ENCODE data around the gene SLC16A3.

The SLC16A3 gene

DNA sequence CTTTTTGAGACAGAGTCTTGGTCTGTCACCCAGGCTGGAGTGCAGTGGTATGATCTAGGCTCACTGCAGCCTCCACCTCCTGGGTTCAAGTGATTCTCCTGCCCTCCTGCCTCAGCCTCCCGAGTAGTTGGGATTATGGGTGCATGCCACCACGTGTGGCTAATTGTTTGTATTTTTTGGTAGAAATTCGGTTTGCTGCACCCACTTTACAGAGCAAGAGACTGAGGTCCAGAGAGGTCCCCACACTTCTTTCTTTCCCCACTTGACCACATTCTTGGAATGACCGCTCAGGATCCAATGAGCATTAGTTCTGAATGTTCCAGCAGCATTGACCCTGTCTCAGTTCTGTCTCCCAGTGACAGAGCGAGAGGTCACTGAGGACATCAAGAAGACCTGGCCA is 5.3 kb upstream of the SLC16A3 start:
- no peak for DNase-seq (ENCODE audit: low spot score)

DNA sequence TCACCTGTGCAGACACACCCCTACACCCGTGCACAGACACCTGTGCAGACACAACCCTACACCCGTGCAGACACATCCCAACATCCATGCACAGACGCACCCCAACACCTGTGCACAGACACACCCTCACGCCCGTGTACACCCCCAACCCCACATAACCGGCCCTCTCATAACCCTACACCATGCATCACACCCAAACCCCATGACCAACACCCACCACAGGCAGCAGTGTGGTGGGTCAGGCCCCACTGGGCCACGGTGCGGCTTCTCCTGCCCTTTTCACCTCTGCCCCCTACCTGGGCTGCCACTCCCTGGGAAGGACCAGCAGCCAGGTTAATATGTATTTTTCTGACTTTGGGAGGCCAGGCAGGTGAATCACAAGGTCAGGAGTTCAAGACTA is 4.2 kb upstream of the SLC16A3 start:
- no peak for DNase-seq (ENCODE audit: low spot score)

DNA sequence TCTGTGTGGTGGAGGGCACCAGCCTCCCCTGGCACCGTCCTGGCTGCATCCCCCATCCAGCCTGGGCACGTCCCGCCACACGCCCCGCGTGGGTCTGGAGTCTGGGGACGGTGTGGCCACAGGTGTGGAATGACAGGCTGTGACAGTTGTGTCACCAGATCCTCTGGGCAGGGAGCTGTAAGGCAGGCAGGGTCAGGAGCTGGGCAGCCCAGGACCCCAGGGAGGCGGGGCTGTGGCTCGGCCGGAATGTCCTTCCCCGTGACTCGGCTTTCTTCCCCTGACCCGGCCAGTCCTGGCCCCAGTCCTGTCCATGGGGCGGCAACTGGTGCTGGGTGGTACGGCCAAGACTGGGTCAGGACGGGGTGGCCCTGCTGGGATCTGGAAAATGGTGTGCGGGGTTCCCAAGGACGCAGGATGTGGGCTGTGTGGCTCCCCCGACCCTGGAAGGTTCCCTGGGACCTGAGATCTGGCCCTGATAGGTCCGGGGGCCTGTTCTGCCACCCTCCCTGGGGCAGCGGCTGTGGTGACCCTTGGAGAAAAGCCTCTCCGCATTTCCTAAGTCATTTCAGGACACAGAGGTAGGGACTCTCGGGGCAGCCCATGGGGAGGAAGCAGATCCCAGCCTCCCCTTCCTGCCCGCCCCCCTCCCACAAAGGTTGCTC is 3.3 kb upstream of the SLC16A3 start:
- DNase-seq (ENCODE audit: low spot score): no peak

DNA sequence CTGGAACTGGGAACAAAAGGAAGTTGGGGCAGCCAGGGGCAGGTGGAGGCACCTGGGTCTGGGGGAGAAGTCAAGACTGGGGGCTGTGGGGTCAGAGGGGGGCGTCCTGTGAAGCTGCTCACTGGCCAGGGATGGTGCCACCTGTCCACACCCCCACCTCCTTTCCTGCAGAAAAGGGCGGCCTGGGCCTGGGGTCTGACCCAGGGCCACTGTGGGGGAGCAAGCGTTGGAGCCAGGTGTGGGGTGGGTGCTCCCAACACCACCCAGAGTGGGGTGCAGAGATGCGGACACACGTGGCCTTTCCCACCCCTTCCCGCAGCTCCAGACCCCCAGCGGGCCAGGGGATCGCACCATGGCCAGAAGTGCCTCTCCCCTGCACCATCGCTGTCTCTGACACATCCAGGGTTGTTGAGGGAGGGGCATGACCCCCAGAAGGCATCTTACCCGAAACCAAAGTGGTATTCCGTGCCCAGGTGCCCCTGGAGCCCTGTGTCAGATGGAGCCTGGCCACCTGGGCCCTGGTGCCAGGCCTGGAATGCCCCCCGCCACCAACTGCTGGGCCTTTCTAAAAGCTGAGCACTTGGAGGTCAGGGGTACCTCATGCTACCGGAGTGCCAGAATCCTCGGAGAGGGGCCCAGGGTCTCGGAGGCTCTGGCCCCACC is 2.6 kb upstream of the SLC16A3 start:
- DNase-seq (ENCODE audit: low spot score): no peak

DNA sequence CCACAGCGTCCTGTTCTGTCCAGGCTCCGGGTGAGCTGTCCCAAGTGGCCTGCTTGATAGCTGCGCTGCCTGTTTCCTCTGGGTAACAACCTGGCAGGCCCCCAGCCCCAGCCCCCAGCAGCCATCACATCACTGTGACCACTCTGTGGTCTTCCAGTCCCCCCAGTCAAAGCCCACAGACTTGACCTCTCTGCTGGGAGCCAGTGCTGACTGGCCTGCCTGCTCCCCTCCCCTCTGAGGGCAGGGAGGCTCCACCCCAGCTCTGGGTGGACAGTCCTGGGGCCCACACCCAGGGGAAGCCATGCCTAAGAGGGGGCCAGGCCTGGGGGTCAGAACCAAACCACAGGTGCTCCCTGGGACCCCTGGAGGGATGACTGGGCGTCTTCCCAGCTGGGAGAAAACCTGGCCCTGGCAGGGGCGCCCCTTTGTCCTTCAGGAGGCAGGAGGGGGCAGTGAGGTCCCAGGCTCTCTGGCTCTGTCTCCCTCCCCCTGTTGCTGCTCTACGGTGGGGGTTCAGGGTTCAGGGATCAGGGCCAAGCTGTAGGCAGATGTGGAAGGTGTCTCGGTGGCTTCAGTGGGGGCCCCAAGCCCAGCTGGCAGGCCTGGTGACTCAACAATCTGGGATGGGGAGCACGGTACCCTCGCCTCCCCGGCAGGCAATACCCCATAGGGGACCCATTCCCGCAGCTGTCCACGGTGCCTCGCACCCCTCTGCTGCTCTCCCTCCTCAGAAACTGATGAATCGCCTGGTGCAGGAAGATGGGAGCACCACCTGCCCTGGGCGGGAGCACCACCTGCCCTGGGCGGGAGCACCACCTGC is 1.8 kb upstream of the SLC16A3 start:
- no peak for DNase-seq (ENCODE audit: low spot score)

DNA sequence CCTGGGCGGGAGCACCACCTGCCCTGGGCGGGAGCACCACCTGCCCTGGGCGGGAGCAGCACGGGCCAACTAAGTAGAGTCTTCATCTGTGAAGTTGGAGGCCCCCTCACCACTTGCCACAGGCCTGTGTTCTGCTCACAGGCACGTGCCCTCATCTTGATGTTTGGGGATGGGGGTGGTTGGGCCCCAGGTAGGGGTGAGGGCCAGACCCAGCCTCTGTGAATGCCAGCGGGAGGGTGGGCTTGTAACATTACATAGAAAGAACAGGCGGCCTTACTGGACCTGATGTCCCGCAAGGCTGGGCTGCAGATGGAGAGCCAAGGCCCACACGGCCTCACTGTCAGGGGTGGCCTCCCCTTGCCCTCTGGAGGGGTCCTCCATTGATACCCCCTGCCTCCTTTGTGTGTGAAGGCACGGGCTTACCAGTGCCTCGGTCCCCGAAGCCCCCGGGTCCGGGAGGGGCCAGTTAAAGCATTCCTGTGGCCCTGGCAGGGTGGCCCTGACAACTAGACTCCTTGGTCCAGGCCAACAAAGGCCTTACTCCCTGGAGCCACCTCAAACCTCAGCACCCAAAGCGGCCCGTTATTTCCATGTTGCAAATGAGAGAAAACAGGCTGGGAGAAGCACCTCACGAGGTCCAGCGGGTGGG is 1.1 kb upstream of the SLC16A3 start:
- no peak for DNase-seq (ENCODE audit: low spot score)

DNA sequence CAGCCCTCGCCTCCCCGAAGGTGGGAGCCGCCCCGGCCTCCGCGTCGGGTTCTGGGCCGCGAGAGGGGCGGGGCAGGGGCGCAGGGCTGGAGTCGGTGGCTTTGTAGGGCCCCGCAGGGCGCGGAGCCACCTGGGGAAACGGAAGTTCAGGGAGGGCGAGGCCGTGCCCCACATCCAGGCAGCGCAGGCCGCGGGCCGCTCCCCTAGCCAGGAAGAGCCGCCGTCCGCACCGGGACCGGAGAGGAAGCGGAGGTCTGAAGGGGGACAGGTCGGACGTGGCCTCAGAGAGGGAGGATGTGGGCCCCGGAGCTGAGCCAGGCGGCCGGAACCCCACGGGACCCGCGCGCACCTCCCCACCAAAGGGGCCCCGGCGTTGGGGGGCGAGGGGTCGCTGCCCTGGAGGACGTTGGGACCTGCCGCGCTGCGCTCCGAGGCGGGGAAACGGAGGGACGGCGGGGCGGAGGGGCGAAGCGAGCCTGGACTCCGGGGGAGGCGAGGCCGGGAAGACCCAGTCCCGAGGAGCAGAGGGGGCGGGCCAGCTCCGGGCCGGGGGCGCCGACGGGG is 482 bp upstream of the SLC16A3 start:
- DNase-seq (ENCODE audit: low spot score): no peak

DNA sequence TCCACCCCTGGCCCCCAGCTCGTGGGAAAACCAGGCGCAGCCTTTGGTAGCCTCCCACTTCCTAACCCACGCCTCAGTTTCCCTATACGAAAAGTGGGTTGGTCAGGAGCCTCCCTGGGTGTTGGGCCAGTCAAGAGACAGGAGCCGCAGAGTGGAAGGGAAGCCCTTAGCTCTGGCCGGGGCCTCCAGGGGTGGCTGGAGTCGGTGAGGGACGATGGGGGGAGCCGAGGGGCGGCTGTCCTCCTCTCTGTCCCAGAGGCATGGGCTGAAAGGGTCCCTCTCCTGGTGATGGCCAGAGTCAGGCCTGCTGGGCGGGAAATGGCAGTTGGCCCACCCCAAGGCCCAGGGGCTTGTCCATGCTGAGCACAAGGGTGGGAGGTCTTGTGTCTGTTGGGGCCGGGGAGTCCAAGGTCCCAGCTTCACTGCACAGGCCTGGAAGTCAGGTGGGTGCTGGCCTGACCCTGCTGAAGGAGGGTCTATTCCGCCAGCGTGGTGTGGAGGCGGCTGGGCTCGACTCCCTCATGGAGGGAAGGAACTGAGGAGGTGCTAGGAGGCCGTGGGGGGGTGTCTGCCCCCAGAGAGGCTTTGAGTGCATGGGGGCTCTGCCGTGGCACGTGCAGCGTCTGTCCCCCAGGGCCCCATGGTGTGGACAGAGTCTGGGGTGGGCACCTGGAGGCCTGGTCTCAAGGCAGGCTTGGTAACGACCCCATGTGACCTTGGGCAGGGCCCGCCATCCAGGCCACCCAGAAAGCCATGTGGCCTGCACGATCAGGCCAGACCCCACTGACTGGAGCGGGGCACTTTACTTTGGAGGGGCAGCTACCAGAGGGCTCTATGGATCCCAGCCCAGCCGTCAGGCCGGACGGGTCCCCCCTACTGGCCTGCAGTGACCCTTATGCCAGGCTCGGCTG is 1.1 kb downstream of the SLC16A3 start:
- no peak for DNase-seq (ENCODE audit: low spot score)

DNA sequence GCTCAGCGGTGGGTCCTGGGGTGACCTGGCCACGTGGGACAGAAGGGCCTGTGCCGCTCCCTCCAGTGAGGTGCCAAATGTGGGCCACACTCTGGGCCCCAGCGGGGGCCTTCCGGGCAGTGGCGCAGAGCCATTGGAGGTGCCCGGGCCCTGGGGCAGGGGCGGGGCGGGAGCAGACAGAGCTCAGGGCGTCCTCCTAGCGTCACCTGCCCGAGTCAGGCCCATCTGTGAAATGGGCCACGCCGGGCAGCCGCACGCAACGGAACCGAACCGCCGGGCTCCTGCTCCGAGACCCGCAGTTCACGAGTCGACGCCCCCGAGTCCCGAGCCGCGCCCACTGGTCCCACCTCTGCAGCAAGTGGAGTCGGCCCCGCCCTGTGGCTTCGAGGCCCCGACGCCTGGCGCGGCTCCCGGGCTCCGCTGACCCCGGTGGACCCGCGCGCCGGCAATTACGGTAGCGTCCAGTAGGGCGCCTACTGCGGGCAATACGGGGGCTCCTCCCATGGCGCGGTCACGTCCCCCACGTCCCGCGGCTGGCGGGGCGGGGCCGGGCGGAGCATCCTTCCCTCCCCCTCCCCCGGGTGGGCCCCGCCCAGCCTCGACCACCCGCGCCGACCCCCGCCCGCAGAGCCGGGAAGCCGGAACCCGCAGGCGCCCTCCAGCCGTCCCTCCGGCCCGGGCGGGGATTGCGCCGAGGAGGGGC is 1.9 kb downstream of the SLC16A3 start:
- DNase-seq (ENCODE audit: low spot score): no peak

DNA sequence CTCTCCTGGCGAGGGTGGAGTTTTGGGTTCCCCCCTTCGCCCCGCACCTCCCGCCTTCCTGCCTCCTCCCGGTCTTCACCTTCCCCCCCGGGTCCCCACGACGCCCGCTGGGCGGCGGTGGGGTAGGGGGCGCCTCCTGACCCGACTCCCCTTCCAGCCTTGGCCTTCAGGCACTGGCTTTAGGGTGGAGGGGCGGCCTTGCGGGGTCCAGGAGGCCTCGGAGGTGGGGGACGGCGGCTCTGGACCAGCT is 2.4 kb downstream of the SLC16A3 start:
- DNase-seq (ENCODE audit: low spot score): no peak

DNA sequence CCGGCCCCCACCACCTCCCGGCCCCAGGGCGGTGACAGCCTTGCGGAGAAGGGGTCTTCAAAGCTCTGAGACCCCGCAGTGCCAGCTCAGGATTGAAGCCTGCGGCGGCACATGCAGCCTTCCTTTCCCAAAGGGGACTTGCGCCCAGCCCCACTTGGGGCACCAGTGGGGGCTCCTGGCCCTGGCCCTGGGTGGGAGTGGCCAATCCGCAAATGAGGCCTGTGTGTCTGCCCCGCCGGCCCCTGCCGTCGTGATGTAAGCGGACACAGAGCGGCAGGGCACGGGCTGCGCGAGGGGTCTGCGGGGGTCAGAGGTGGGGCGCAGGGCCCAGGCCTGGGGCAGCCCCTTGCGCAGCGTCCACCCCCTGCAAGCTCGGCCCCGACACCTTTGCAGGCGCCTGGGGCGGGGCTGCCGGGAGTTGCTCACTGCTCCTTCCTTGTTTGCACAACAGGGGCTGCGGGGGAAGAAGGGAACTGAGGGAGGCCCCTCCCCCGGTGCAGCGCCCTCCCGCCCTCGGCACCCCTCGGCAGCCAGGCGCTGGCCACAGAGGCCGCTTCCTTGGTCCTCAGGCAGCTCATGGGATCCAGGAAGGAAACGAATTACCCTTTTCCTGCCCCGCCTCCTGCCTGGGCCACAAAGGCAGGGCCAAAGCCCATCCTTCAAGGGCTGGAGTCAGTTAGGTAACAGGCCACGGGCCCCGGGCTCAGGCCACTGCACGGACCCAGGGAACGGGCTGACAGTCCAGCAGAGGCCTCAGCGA is 2.9 kb downstream of the SLC16A3 start:
- DNase-seq (ENCODE audit: low spot score): no peak

DNA sequence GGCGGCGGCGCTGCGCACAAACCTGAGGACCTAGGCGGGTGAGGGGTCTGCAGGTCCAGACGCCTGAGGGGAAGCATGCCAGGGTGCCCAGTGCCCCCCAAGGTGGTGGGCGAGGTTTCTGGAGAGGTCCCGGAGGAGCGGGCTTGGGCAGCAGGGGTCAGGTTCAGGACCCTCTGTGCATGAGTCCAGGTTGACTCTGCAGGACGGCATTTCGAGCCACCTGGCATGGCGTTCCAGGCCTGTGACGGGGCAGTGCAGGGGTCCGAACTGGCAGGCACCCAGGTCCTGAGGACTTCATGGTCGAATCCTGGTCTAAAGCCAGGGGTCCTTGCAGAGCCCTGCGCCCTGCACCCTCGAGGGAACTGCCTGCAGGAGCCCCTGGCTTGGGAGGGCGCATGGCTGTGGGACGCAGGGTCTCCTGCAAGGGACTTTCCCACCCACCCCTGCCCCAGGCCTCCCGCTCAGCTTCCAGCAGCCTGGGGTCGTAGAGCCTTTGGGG is 3.5 kb downstream of the SLC16A3 start:
- no peak for DNase-seq (ENCODE audit: low spot score)

DNA sequence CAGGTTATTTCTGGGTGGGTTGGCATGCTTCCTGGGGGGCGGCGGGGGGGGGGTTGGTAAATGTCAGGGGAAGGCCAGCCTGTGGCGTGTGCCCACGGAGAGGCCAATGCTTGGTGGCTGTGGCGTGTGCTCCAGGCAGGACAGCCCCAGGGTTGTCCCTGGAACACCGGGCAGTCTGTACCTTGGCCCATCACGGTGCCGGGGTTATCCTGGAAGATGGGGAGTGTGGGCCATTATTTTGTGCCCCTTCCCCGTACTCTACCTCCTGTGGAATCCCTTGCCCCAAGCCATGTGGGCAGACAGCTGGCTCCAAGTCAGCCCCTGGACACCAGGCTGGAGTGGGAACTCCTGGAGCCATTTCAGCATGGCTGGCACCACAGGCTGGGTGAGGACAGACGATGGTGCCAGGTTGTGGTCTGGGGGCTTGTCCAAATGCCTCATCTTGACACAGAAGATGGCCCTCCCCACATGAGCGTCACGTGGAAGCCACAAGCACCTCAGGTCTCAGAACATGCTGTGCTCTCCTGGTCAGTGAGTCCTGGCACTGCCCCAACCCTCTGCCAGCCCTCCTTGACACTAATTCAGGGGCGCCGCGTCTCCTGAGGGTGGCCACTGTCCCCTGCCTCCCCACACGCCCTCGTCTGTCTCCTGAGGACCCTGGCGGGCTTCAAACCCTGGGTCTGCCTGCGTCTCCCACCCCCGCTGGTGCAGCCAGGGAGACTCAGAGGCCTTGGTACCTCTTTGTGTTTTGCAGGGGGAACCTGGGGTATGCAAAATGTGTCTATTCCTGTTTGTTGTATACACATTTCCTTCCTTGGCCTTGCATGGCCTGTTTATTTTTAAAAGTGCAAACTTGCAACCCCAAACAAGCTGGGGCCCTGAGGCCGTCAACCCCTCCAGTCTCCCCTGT is 4.3 kb downstream of the SLC16A3 start:
- no peak for DNase-seq (ENCODE audit: low spot score)

DNA sequence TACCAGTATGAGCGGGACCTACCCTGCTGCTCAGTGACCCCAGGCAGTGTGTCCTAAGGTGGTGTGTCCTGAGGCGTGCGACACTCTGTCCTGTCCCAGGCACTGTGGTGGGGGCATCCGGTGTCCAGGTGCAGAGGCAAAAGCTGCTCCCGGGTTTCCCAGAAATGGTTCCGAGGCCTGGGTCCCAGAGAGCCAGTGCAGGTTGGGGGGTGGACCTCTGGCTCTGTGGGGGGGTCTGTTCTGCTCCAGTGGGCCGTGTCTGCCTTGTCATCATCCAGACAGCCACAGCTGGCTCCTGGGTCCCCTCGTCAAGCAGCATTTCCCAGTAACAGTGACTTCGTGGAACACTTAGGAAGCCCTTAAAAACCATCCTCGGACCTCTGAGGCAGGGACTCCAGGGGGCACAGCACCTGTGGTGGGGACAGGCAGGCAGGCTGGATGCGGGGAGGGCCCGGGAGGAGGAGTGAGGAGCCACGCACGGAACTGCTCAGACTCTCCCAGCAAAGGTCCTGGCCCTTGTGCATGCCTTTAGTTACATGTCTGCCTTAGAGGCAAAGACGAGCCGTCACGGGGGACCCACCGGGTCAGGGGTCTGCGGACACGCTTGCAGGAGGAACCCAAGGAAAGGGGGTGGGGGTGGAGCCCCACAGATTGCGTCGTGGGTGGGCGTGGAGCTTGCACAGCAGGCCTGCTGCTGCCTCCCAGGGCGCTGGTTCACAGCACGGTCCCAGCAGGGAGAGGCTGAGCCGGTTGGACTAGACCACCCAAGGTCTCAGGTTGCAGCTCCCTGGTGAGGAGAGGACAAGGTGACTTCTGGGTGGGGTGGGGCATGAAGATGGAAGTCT is 5.6 kb downstream of the SLC16A3 start:
- DNase-seq (ENCODE audit: low spot score): no peak

DNA sequence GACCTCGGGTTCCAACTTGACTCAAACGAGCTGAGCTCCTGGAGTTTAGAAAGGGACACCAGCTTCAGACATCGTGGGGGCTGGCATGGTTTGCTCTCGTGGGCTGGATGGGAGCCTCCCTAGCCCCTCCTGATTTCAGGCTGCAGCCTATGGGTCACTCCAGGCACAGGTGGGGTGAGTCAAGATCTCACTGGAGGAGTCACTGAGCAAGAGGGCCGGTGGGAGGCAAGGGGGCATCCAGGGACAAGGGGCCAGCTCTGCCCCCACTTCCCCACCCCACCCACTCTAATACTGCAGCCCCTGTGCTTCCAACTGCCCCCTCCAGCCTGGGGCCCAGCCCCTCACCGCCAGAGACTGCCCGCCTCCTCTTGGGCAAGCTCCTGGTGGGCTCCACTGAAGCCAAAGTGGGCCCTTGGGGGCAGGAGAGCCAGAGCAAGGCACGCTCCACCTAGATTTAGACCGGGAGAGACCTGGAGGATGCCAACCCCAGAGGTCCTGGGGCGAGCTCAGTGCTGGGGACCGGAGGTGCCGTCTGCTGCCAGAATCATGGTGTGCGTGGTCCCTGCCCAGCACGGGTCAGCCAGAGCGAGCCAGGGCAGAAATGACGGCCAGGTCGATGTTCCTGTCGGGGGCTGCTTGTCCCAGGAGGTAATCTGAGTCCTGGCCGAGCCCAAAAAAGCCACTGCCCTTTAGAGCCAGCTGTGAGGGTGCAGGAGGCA is 6.4 kb downstream of the SLC16A3 start:
- DNase-seq (ENCODE audit: low spot score): no peak

DNA sequence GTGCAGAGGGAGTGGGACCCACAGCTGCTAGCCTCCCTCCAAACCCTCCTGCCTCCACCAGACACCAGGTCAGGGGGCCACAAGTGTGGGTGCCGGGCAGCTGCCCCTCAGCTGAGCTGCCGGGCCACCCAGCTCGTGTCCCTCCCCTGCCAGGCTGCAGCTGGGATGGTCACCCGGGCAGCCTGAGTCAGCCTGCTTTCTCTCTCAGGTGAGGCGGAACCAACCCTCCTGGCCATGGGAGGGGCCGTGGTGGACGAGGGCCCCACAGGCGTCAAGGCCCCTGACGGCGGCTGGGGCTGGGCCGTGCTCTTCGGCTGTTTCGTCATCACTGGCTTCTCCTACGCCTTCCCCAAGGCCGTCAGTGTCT is 6.9 kb downstream of the SLC16A3 start:
- DNase-seq (ENCODE audit: low spot score): no peak
